K562 (cell line): Measurements from ENCODE around the gene CASP2. TPM values are rescaled to one million over a fixed set of nuclear protein-coding genes. Genes with fewer than 3 reads are reported as not detected.

ENCODE experiments used
- ATF1 ChIP-seq, 2 experiments: fragments of 450-650 bp in 1 of 2; IDR thresholded peaks; 2 replicates each; pipeline ENCODE4 v1.6.1; 2016; ENCODE audit warnings: missing compliant biosample characterization in 1 of 2, missing genetic modification characterization in 1 of 2
- E2F1 ChIP-seq: sonication (generic); formaldehyde crosslinking; IDR thresholded peaks from 2 replicates; pipeline ENCODE4 v1.8.1; 2023; ENCODE audit warnings: mild to moderate bottlenecking, missing genetic modification reagents, moderate library complexity
- ZNF780A ChIP-seq: fragments of 250-450 bp; sonication (Bioruptor Pico); IDR thresholded peaks from 2 replicates; pipeline ENCODE4 v1.5.0; 2021; ENCODE audit warnings: mild to moderate bottlenecking
- polyA plus RNA-seq, 8 experiments: library from polyadenylated mRNA; depleted of rRNA in 4 of 8; stranded (reverse) in 5 of 8; unstranded in 3 of 8; fragments of >200 nt; fragmentation: Nextera tagmentation in 2 of 8; fragmentation: Illumina TruSeq in 1 of 8; extraction: Ambion mirVana in 2 of 8; extraction: Trizol in 1 of 8; gene quantifications; 2 replicates each; pipeline versions ENCODE4 v1.2.1 to v1.2.3, GENCODE V29; 2011 to 2014; ENCODE audit warnings: inconsistent platforms in 1 of 8, missing spikeins in 1 of 8
- small RNA-seq: library from RNA; depleted of rRNA; stranded (forward); fragments of <200 nt; gene quantifications from one replicate; pipeline ENCODE3, GENCODE V24; 2014
- total RNA-seq, 7 experiments: library from RNA; depleted of rRNA in 6 of 7; stranded (reverse); fragments of >200 nt in 6 of 7; fragmentation: Illumina TruSeq in 2 of 7; extraction: Trizol in 2 of 7; gene quantifications; 2 replicates each; pipeline versions ENCODE4 v1.2.1 to v1.2.3, GENCODE V29; 2011 to 2021; ENCODE audit warnings: low replicate concordance in 1 of 7

The CASP2 gene
- total and polyA plus RNA-seq, 9 of the 15 experiments (the other 6 are each of a cell fraction or from before 2014, with no cell fraction given) = 18.8 to 64.9 (median 24.1) TPM

- no peak for TF ChIP-seq ZNF780A (CRISPR knock-in tag)
- TF ChIP-seq ATF1 (CRISPR knock-in tag; IDR thresholded peaks at IDR 0.05) = no peak
- peak; percentile 53; the same call in 1 of the 2 replicates for TF ChIP-seq ATF1 (tag; IDR thresholded peaks at IDR 0.05)
- TF ChIP-seq E2F1 (CRISPR knock-in tag) = no peak
Measured at GRCh38 chr7:143356414-143357050, 68.4 kb downstream of the CASP2 start (continued).

Small RNA genes lying within 50 kb of the gene (small RNA-seq; reads per million reads assigned to genes)
- gene RN7SL481P (not detected), gene RN7SL535P (not detected)

Other genes starting within 250 kb of the CASP2 start
Only the 7 nearest of the 12 such genes appear.
- gene TAS2R39, start 104.9 kb upstream of the CASP2 start, total RNA-seq (2014; rRNA removed) = not detected in 2 replicates
- gene TAS2R39, start 104.9 kb upstream of the CASP2 start, total RNA-seq (2014; rRNA removed; fragmentation: Illumina TruSeq; extraction: Trizol) = not detected in 2 replicates
- not detected in 2 replicates for gene TAS2R39, start 104.9 kb upstream of the CASP2 start, total RNA-seq (2015; rRNA removed; fragmentation: Illumina TruSeq; extraction: Trizol)
- gene TAS2R39, start 104.9 kb upstream of the CASP2 start, total RNA-seq (2021) = not detected in 2 replicates
- not detected in 2 replicates for gene TAS2R39, start 104.9 kb upstream of the CASP2 start, polyA plus RNA-seq (2011; rRNA removed)
- gene TAS2R39, start 104.9 kb upstream of the CASP2 start, polyA plus RNA-seq (2014; fragmentation: Illumina TruSeq; extraction: Trizol) = not detected in 2 replicates
- gene TAS2R39, start 104.9 kb upstream of the CASP2 start, polyA plus RNA-seq (2014; fragmentation: Nextera tagmentation; extraction: Ambion mirVana) = not detected
- not detected in 2 replicates for gene TAS2R39, start 104.9 kb upstream of the CASP2 start, polyA plus RNA-seq (2014; rRNA removed)
- gene TAS2R40, start 66.3 kb upstream of the CASP2 start, total RNA-seq (2014; rRNA removed) = not detected in 2 replicates
- gene TAS2R40, start 66.3 kb upstream of the CASP2 start, total RNA-seq (2014; rRNA removed; fragmentation: Illumina TruSeq; extraction: Trizol) = not detected in 2 replicates
- not detected in 2 replicates for gene TAS2R40, start 66.3 kb upstream of the CASP2 start, total RNA-seq (2015; rRNA removed; fragmentation: Illumina TruSeq; extraction: Trizol)
- not detected in 2 replicates for gene TAS2R40, start 66.3 kb upstream of the CASP2 start, total RNA-seq (2021)
- gene TAS2R40, start 66.3 kb upstream of the CASP2 start, polyA plus RNA-seq (2011; rRNA removed) = not detected in 2 replicates
- gene TAS2R40, start 66.3 kb upstream of the CASP2 start, polyA plus RNA-seq (2014; fragmentation: Illumina TruSeq; extraction: Trizol) = not detected in 2 replicates
- not detected for gene TAS2R40, start 66.3 kb upstream of the CASP2 start, polyA plus RNA-seq (2014; fragmentation: Nextera tagmentation; extraction: Ambion mirVana)
- gene TAS2R40, start 66.3 kb upstream of the CASP2 start, polyA plus RNA-seq (2014; rRNA removed) = not detected in 2 replicates
- 233 TPM in 2 replicates for gene GSTK1, start 24.9 kb upstream of the CASP2 start, total RNA-seq (2014; rRNA removed)
- gene GSTK1, start 24.9 kb upstream of the CASP2 start, total RNA-seq (2014; rRNA removed; fragmentation: Illumina TruSeq; extraction: Trizol) = 126 and 155 TPM in 2 replicates
- gene GSTK1, start 24.9 kb upstream of the CASP2 start, total RNA-seq (2015; rRNA removed; fragmentation: Illumina TruSeq; extraction: Trizol) = 178 and 183 TPM in 2 replicates
- 169 and 186 TPM in 2 replicates for gene GSTK1, start 24.9 kb upstream of the CASP2 start, total RNA-seq (2021)
- gene GSTK1, start 24.9 kb upstream of the CASP2 start, polyA plus RNA-seq (2011; rRNA removed) = 189 and 198 TPM in 2 replicates
- gene GSTK1, start 24.9 kb upstream of the CASP2 start, polyA plus RNA-seq (2014; fragmentation: Illumina TruSeq; extraction: Trizol) = 265 and 322 TPM in 2 replicates
- 100 to 1,000 TPM; 392 to 441 TPM for gene GSTK1, start 24.9 kb upstream of the CASP2 start, polyA plus RNA-seq (2014; fragmentation: Nextera tagmentation; extraction: Ambion mirVana)
- gene GSTK1, start 24.9 kb upstream of the CASP2 start, polyA plus RNA-seq (2014; rRNA removed) = 381 and 422 TPM in 2 replicates
- gene TMEM139, start 3.4 kb upstream of the CASP2 start, total RNA-seq (2014; rRNA removed) = 0.27 and 0.78 TPM in 2 replicates
- 0.87 and 1.1 TPM in 2 replicates for gene TMEM139, start 3.4 kb upstream of the CASP2 start, total RNA-seq (2014; rRNA removed; fragmentation: Illumina TruSeq; extraction: Trizol)
- 0.29 and 0.75 TPM in 2 replicates for gene TMEM139, start 3.4 kb upstream of the CASP2 start, total RNA-seq (2015; rRNA removed; fragmentation: Illumina TruSeq; extraction: Trizol)
- gene TMEM139, start 3.4 kb upstream of the CASP2 start, total RNA-seq (2021) = 0.81 and 1.5 TPM in 2 replicates
- gene TMEM139, start 3.4 kb upstream of the CASP2 start, polyA plus RNA-seq (2011; rRNA removed) = 0.20 and 0.31 TPM in 2 replicates
- gene TMEM139, start 3.4 kb upstream of the CASP2 start, polyA plus RNA-seq (2014; fragmentation: Illumina TruSeq; extraction: Trizol) = 1.2 and 1.8 TPM in 2 replicates
- gene TMEM139, start 3.4 kb upstream of the CASP2 start, polyA plus RNA-seq (2014; fragmentation: Nextera tagmentation; extraction: Ambion mirVana) = 1 to 10 TPM in 1 of 2 experiments, under 1 TPM in 1; 0.79 to 1.1 TPM
- 0.44 and 2.0 TPM in 2 replicates for gene TMEM139, start 3.4 kb upstream of the CASP2 start, polyA plus RNA-seq (2014; rRNA removed)
- gene CLCN1, start 27.8 kb downstream of the CASP2 start, total RNA-seq (2014; rRNA removed) = not detected in 2 replicates
- gene CLCN1, start 27.8 kb downstream of the CASP2 start, total RNA-seq (2014; rRNA removed; fragmentation: Illumina TruSeq; extraction: Trizol) = 0.11 TPM in 1 of 2 replicates, not detected in the other
- 0.04 TPM in 1 of 2 replicates, not detected in the other for gene CLCN1, start 27.8 kb downstream of the CASP2 start, total RNA-seq (2015; rRNA removed; fragmentation: Illumina TruSeq; extraction: Trizol)
- not detected in 2 replicates for gene CLCN1, start 27.8 kb downstream of the CASP2 start, total RNA-seq (2021)
- 0.04 TPM in 1 of 2 replicates, not detected in the other for gene CLCN1, start 27.8 kb downstream of the CASP2 start, polyA plus RNA-seq (2011; rRNA removed)
- gene CLCN1, start 27.8 kb downstream of the CASP2 start, polyA plus RNA-seq (2014; fragmentation: Illumina TruSeq; extraction: Trizol) = not detected in 2 replicates
- under 1 TPM in 1 of 2 experiments, not detected in 1; 0.07 TPM for gene CLCN1, start 27.8 kb downstream of the CASP2 start, polyA plus RNA-seq (2014; fragmentation: Nextera tagmentation; extraction: Ambion mirVana)
- 0.01 and 0.09 TPM in 2 replicates for gene CLCN1, start 27.8 kb downstream of the CASP2 start, polyA plus RNA-seq (2014; rRNA removed)
- gene FAM131B, start 74.4 kb downstream of the CASP2 start, total RNA-seq (2014; rRNA removed) = not detected in 2 replicates
- not detected in 2 replicates for gene FAM131B, start 74.4 kb downstream of the CASP2 start, total RNA-seq (2014; rRNA removed; fragmentation: Illumina TruSeq; extraction: Trizol)
- gene FAM131B, start 74.4 kb downstream of the CASP2 start, total RNA-seq (2015; rRNA removed; fragmentation: Illumina TruSeq; extraction: Trizol) = not detected in 2 replicates
- 0.04 TPM in 2 replicates for gene FAM131B, start 74.4 kb downstream of the CASP2 start, total RNA-seq (2021)
- gene FAM131B, start 74.4 kb downstream of the CASP2 start, polyA plus RNA-seq (2011; rRNA removed) = 0.03 and 0.11 TPM in 2 replicates
- gene FAM131B, start 74.4 kb downstream of the CASP2 start, polyA plus RNA-seq (2014; fragmentation: Illumina TruSeq; extraction: Trizol) = not detected in 2 replicates
- gene FAM131B, start 74.4 kb downstream of the CASP2 start, polyA plus RNA-seq (2014; fragmentation: Nextera tagmentation; extraction: Ambion mirVana) = not detected
- not detected in 2 replicates for gene FAM131B, start 74.4 kb downstream of the CASP2 start, polyA plus RNA-seq (2014; rRNA removed)
- 26.9 and 37.8 TPM in 2 replicates for gene ZYX, start 93.0 kb downstream of the CASP2 start, total RNA-seq (2014; rRNA removed)
- 9.2 and 11.5 TPM in 2 replicates for gene ZYX, start 93.0 kb downstream of the CASP2 start, total RNA-seq (2014; rRNA removed; fragmentation: Illumina TruSeq; extraction: Trizol)
- gene ZYX, start 93.0 kb downstream of the CASP2 start, total RNA-seq (2015; rRNA removed; fragmentation: Illumina TruSeq; extraction: Trizol) = 15.7 and 17.3 TPM in 2 replicates
- gene ZYX, start 93.0 kb downstream of the CASP2 start, total RNA-seq (2021) = 114 and 130 TPM in 2 replicates
- 9.0 and 18.5 TPM in 2 replicates for gene ZYX, start 93.0 kb downstream of the CASP2 start, polyA plus RNA-seq (2011; rRNA removed)
- 81.7 and 116 TPM in 2 replicates for gene ZYX, start 93.0 kb downstream of the CASP2 start, polyA plus RNA-seq (2014; fragmentation: Illumina TruSeq; extraction: Trizol)
- 1 to 10 TPM; 1.8 to 3.1 TPM for gene ZYX, start 93.0 kb downstream of the CASP2 start, polyA plus RNA-seq (2014; fragmentation: Nextera tagmentation; extraction: Ambion mirVana)
- gene ZYX, start 93.0 kb downstream of the CASP2 start, polyA plus RNA-seq (2014; rRNA removed) = 30.0 and 35.0 TPM in 2 replicates